ENCODE measurements around the gene SSBP4.

SSBP4 gene

DNA sequence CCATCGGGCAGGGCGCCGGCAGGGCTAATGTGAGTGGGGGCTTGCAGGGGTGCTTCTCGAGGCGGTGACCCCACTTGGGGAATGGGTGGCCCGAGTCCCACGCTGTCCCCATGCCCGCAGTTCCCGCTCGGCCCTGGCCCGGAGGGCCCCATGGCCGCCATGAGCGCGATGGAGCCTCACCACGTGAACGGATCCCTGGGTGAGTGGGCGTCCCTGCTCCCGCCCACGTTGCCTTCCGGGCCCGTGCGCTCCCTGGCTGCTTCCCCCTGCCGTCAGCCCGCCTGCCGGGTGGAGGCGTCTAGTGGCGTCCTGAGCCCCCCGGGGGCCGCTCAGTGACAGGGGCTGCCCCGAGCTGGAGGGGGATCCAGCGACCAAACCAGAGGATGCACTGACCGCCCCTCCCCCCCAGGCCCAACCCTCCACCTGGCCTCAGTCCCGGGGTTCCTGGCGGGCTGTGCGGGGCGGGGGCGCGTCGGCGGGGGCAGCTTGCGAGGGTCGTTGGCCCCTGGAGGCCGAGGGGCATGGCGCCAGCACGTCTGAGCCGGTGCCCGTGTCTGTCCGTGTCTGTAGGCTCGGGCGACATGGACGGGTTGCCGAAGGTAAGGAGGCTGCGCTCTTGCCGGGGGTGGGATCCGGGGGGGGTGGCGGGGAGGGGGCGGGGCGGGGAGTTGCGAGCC is 14.0 kb downstream of the SSBP4 start:
- no peak for DNase-seq (ENCODE audit: low spot score)

DNA sequence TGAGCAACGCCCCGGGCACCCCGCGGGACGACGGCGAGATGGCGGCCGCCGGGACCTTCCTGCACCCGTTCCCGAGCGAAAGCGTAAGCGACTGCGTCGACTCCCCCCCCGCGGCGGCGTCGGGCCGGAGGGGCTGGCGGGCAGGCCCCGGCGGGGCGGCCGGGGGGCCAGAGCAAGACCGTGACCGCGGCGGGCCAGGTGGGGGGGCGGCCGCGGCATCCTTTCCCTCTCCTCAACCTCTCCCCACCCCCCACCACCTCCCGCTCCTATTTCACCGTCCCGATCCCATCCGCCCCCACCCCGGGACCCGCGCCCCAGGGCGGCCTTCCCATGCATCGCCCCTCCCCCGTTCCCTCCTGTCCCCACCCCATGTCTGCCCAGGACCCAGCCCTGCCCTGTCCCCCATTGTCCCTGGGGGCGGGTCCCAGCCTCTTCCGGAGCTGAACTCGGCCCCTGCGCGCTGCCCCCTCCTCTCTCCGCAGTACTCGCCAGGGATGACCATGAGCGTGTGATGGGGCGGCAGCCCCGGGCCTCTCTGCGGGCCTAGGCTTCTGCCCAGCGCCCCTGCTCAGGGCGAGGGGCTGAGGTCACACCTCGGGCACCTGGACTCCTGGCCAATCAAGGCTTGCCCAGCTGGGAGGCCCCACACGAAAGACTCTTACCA is 14.7 kb downstream of the SSBP4 start:
- DNase-seq (ENCODE audit: low spot score) = no peak

DNA sequence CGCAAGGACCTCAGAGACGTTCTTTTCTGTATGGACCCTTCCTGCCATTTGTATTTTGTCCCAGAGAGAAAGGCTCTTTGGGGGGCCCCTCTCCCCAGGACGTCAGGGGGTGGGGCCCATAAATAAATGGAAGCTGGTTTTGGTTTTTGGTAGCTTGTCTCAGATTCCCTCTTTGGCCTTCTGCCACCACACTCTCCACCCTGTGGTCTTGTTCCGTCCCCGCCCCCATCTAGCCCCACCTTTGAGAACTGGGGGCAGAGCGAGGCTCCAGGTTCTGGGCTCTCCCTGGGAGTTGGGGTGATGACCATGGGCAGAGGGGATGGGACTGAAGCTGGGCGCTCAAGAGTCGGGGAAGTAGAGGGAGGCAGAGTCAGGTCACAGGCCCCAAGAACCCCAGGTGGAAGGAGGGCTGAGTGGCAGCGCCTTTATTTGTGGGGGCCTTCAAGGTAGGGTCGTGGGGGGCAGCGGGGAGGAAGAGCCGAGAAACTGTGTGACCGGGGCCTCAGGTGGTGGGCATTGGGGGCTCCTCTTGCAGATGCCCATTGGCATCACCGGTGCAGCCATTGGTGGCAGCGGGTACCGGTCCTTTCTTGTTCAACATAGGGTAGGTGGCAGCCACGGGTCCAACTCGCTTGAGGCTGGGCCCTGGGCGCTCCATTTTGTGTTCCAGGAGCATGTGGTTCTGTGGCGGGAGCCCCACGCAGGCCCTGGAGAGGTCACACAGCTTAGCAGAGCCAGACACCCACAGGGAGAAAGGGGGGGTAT is 15.4 kb downstream of the SSBP4 start:
- no peak for DNase-seq (ENCODE audit: low spot score)

- no peak for DNase-seq (ENCODE audit: low spot score)
These were observed 16.1 kb downstream of the SSBP4 start for GRCh38 chr19:18435178-18435841.

GRCh38 chr19:18435842-18436670 is 16.9 kb downstream of the SSBP4 start:
- DNase-seq (ENCODE audit: low spot score) = no peak

GRCh38 chr19:18436671-18437490 is 17.7 kb downstream of the SSBP4 start:
- peak; percentile 84 for DNase-seq (ENCODE audit: low spot score)

- DNase-seq (ENCODE audit: low spot score) = peak; percentile 38
These were observed 18.5 kb downstream of the SSBP4 start, which contains the start of gene ISYNA1 for GRCh38 chr19:18437491-18438330. Gene ISYNA1 (minus strand): TSS chr19:18438133. CDS start chr19:18437979, 154 bp downstream.

DNA sequence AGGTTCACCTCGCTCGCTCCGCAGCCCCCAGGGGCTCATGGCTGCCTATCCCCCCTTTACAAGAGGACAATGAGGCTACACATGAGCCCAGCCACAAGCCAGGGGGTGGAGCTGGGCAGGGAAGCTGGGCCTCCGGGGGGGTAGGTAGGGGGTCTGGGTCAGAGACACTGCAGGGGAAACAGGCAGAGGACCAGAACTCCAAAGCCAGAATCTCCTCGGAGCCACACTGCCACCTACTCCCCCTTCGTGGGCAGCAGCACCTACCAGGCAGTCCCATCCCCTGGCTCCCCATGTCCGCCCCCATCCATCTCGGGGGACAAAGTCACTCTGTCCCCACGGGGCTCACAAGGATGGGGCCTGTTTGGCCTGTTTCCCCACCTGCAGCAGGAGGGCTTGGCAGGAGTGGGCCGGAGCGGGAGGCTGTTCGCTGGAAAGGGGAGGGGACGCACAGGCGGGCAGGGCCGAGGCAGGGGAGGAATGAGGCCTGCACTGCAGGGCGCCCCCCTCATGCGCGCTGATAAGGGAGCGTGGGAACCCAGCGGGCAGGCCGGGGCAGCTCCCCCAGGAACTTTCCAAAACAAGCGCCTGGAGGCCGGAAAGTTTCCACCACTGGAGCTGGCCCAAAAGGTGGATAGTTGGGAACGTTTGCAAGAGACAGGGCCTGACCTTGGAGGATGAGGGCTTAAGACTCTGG is 19.3 kb downstream of the SSBP4 start:
- peak; percentile 45 for DNase-seq (ENCODE audit: low spot score)

DNA sequence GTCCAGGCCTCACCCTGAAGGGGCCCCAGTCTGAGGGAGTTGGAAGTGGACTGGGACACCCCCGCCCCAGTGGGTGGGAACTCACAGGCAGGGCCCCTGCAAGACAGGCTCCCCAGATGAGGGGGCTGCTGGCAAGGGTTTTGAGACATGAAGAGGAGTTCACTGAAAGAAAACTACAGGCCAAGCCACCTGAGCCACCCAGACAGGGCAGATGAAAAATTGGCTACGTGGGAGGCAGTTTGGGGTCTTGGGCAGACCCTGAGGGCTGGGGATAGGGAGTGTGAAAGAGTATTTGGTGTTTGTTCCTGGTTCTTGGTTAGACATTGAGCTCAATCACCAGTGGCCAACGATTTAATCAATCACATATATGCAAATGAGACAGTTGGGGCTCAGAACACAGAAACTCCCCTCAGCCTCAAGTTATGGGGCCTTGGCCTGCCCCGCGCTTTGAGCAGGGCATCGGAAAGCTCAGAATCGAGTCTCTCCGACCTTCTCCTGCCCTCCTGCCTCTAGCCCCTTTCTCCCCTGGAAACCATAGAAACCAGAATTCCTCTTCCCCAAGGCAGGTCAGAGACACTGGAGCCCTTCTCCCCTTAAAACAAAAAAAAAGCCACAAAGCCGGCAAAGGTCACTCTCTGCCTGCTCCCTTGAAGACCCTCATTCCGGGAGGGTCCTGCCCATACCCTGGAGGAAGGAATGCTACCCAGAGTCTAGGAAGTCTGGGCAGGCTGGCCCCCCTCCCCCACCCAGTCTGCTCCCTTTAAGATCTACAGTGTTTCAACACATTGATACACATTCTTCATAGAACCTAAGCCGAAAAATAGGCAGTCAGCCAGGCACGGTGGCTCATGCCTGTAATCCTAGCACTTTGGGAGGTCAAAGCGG is 20.1 kb downstream of the SSBP4 start:
- peak; percentile 26 for DNase-seq (ENCODE audit: low spot score)

DNA sequence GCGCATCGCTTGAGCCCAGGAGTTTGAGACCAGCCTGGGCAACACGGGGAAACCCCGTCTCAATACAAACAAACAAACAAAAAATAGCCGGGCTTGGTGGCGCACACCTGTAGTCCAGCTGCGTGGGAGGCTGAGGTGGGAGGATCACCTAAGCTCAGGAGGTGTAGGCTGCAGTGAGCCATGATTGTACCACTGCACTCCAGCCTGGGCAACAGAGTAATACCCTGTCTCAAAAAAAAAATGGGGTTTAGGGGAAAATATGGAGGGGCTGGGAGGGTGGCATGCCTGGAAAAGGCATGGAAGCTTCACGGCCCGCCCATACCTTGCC is 20.7 kb downstream of the SSBP4 start:
- no peak for DNase-seq (ENCODE audit: low spot score)

DNA sequence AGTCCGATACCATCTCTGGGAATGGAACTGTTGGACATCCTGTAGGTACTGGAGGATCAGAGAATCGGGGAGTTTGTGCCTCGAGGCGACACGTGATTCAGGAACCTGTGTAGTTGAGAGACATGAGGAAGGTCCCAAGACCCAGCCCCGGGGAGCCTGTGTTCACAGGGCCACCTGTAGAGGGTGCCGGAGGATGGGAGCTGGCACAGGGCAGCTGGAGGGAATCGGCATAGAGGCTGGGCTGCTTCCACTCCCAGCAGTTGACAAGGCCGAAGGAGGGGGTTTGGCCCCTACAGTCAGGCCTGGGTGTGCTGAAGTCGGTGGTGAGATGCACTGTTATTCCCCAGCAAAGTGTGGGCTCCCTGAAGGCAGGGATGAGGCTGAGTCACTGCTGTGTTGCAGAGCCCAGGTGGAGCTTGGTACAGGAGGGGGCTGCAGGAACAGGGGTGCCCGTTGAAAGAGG is 21.2 kb downstream of the SSBP4 start:
- peak; percentile 21 for DNase-seq (ENCODE audit: low spot score)

- DNase-seq (ENCODE audit: low spot score) = no peak
These were observed 22.0 kb downstream of the SSBP4 start for GRCh38 chr19:18440936-18441803.

GRCh38 chr19:18441804-18442788 is 22.9 kb downstream of the SSBP4 start:
- DNase-seq (ENCODE audit: low spot score) = no peak

DNA sequence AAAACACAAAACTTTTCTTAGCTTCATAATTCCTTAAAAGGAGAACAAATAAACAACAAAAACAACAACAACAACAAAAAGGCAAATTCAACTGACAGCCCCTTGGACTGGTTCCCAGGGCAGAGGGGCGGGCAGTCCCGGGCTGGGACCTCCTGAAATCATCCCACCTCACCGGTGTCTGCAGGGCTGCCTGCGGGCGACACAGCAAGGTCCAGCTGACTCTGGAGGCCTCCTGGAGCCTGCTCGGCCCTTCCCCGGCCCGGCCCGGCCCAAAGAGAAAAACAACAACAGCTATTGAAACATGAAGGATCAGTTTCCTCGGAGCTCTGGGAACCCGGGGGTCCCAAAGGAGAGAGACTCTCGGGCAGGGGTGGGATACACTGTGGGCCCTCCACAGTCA is 23.7 kb downstream of the SSBP4 start:
- no peak for DNase-seq (ENCODE audit: low spot score)

DNA sequence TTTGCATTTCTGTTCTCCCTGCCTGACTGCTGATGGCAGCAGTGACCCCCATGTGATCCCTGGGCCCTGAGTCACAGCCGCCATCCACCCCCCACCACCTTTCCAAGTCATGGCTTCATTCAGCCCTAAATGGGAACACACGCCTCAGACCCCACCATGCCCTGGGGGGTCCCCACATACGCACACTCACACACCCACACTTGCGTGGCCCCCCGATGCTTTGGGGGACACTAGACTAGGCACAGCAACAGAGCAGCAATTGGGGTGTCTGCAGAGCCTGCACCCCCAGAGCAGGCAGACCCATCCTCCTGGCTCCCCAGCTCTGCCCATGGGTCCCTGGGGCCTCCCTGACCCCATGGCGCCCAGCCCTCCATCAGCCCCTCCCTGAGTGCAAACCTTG is 24.2 kb downstream of the SSBP4 start:
- DNase-seq (ENCODE audit: low spot score) = no peak

GRCh38 chr19:18443831-18444230 is 24.6 kb downstream of the SSBP4 start:
- DNase-seq (ENCODE audit: low spot score) = no peak
